K562 (cell line): ENCODE measurements around the gene SERPINE3. TPM values are rescaled to one million over a fixed set of nuclear protein-coding genes. Genes with fewer than 3 reads are reported as not detected.

Experiments
- ATAC-seq: fragments of 200-7000 bp; cut with Tn5 transposase; 3 replicates; pipeline ENCODE4 v1.9.1; 2020; ENCODE audit warnings: moderate library complexity
- BruUV-seq: library from RNA; stranded (reverse); fragments of 400-500 nt; replicated peaks from 2 replicates; lab custom pipeline; 2021; lab: Mats Ljungman, UMichigan
- CTCF ChIA-PET: fragments of 300-600 bp; formaldehyde crosslinking; extraction: SDS; loops from one replicate; lab custom pipeline; 2021; ENCODE audit warnings: low intra/inter-chr PET ratio; lab: Yijun Ruan, JAX
- POLR2A ChIA-PET: fragments of 300-600, 350-650 bp; sonication (Branson Sonifier 250); formaldehyde crosslinking; extraction: SDS; loops from one replicate; lab custom pipeline; 2021; ENCODE audit warnings: antibody characterized with exemption, inconsistent platforms; lab: Yijun Ruan, JAX
- DNase-seq, 4 experiments: peaks; one replicate each; pipeline versions ENCODE4 v3.0.0 to v3.0.0-alpha.2; 2011 to 2018; ENCODE audit warnings: low spot score in 3 of 4, mixed read lengths in 3 of 4; ENCODE audit errors: extremely low read depth in 1 of 4
- FAIRE-seq: peaks from 2 replicates; lab custom pipeline; 2011; peaks lifted over from hg19 to GRCh38; lab: Jason Lieb, UNC
- H2AFZ ChIP-seq: 2 replicates; pipeline ENCODE4 v1.6.0; 2011; ENCODE audit warnings: low read depth, low read length, control low read depth, inconsistent platforms
- H3K27ac ChIP-seq: fragments of 200-600 bp; 3 replicates; pipeline ENCODE4 v1.8.0; 2011; ENCODE audit warnings: low read depth, mild to moderate bottlenecking, control low read depth, inconsistent platforms, low read length, moderate library complexity, mixed read lengths; ENCODE audit errors: extremely low read depth
- H3K27me3 ChIP-seq, 2 experiments: fragments of 300-600 bp in 1 of 2; 2 replicates in 1 of 2; 3 replicates in 1 of 2; pipeline versions ENCODE4 v1.6.0 to v1.8.0; 2011; ENCODE audit warnings: inconsistent platforms in 2 of 2, low read length in 2 of 2, mild to moderate bottlenecking in 1 of 2, mixed read lengths in 1 of 2, moderate library complexity in 1 of 2; ENCODE audit not compliant: control insufficient read depth in 2 of 2, insufficient read depth in 2 of 2
- H3K36me3 ChIP-seq: fragments of 300-600 bp; 3 replicates; pipeline ENCODE4 v1.8.0; 2011; ENCODE audit warnings: mild to moderate bottlenecking, low read length, inconsistent platforms; ENCODE audit not compliant: control insufficient read depth, insufficient read depth
- H3K4me1 ChIP-seq, 2 experiments: fragments of 200-600 bp in 1 of 2; replicated peaks in 1 of 2; 2 replicates in 1 of 2; 3 replicates in 1 of 2; pipeline versions ENCODE4 v1.5.1 to v1.8.0; 2011; ENCODE audit warnings: inconsistent platforms in 2 of 2, low read length in 2 of 2, mild to moderate bottlenecking in 1 of 2, mixed read lengths in 1 of 2, moderate library complexity in 1 of 2; ENCODE audit not compliant: control insufficient read depth in 2 of 2, insufficient read depth in 2 of 2
- H3K4me2 ChIP-seq: 2 replicates; pipeline ENCODE4 v1.6.1; 2011; ENCODE audit warnings: low read length, control low read depth, inconsistent platforms, mixed read lengths; ENCODE audit not compliant: insufficient read depth
- H3K4me3 ChIP-seq: fragments of 200-600 bp; sonication (generic), shearing (Covaris generic); 2 replicates; pipeline ENCODE4 v1.5.1; 2016; ENCODE audit warnings: control low read depth, inconsistent platforms
- H3K79me2 ChIP-seq: fragments of 200-600 bp; 3 replicates; pipeline ENCODE4 v1.8.0; 2011; ENCODE audit warnings: low read length, inconsistent platforms; ENCODE audit not compliant: control insufficient read depth, insufficient read depth
- H3K9ac ChIP-seq, 2 experiments: 2 replicates each; pipeline versions ENCODE4 v1.6.0 to v1.6.1; 2011; ENCODE audit warnings: low read depth in 2 of 2, low read length in 2 of 2, control low read depth in 1 of 2, inconsistent platforms in 1 of 2, mild to moderate bottlenecking in 1 of 2, mixed read lengths in 1 of 2; ENCODE audit not compliant: insufficient read depth in 1 of 2
- H3K9me1 ChIP-seq: one replicate; pipeline ENCODE4 v1.6.0; 2011; ENCODE audit warnings: inconsistent platforms, mild to moderate bottlenecking, low read length, moderate library complexity; ENCODE audit not compliant: control insufficient read depth, insufficient read depth
- H3K9me3 ChIP-seq: replicated peaks from 2 replicates; pipeline ENCODE4 v1.5.1; 2011; ENCODE audit warnings: low read depth, low read length, inconsistent platforms; ENCODE audit not compliant: control insufficient read depth, insufficient read depth
- H4K20me1 ChIP-seq: replicated peaks from 2 replicates; pipeline ENCODE4 v1.6.1; 2011; ENCODE audit warnings: low read length, inconsistent platforms, mixed read lengths; ENCODE audit not compliant: control insufficient read depth, insufficient read depth
- ATF4 ChIP-seq: fragments of 450-650 bp; formaldehyde crosslinking; IDR thresholded peaks from 2 replicates; pipeline ENCODE4 v1.4.0; 2022; ENCODE audit warnings: mild to moderate bottlenecking, moderate library complexity
- CBX1 ChIP-seq: sonication (generic); IDR thresholded peaks from 2 replicates; pipeline ENCODE4 v1.6.1; 2016; ENCODE audit warnings: antibody characterized with exemption, low read depth, mild to moderate bottlenecking
- EP300 ChIP-seq: IDR thresholded peaks from 2 replicates; pipeline ENCODE4 v1.6.1; 2012; ENCODE audit warnings: low read length, improper control_type of control experiment
- FOXM1 ChIP-seq, 2 experiments: fragments of 450-650 bp in 1 of 2; sonication (generic) in 1 of 2; formaldehyde crosslinking in 1 of 2; IDR thresholded peaks; 2 replicates each; pipeline versions ENCODE4 v1.6.1 to v1.9.0; 2017 to 2022; ENCODE audit warnings: low read depth in 2 of 2, mild to moderate bottlenecking in 2 of 2, missing genetic modification reagents in 1 of 2, moderate library complexity in 1 of 2
- GTF2E2 ChIP-seq: fragments of 200-800 bp; sonication (Bioruptor generic); IDR thresholded peaks from 2 replicates; pipeline ENCODE4 v1.6.1; 2016; ENCODE audit warnings: missing genetic modification characterization, missing compliant biosample characterization
- KLF10 ChIP-seq: fragments of 250-450 bp; sonication (Bioruptor Pico); IDR thresholded peaks from 2 replicates; pipeline ENCODE4 v1.6.1; 2021; ENCODE audit warnings: matching md5 sums
- LARP7 ChIP-seq: fragments of 450-650 bp; IDR thresholded peaks from 2 replicates; pipeline ENCODE4 v1.6.1; 2016
- NBN ChIP-seq: fragments of 450-650 bp; IDR thresholded peaks from 2 replicates; pipeline ENCODE4 v1.6.1; 2016; ENCODE audit warnings: low read depth, mild to moderate bottlenecking
- NKRF ChIP-seq: fragments of 450-650 bp; IDR thresholded peaks from 2 replicates; pipeline ENCODE4 v1.6.1; 2016; ENCODE audit warnings: borderline replicate concordance
- OTX1 ChIP-seq: fragments of 450-650 bp; formaldehyde crosslinking; IDR thresholded peaks from 2 replicates; pipeline ENCODE4 v1.4.0; 2022; ENCODE audit warnings: mild to moderate bottlenecking
- RBM25 ChIP-seq: fragments of 200-400 bp; formaldehyde crosslinking; IDR thresholded peaks from 2 replicates; pipeline ENCODE4 v1.6.1; 2018; ENCODE audit warnings: low read length, low read depth, moderate library complexity; ENCODE audit not compliant: severe bottlenecking
- RFX7 ChIP-seq: fragments of 250-450 bp; sonication (Bioruptor Pico); IDR thresholded peaks from 2 replicates; pipeline ENCODE4 v1.5.1; 2021; ENCODE audit warnings: mild to moderate bottlenecking
- RUNX1 ChIP-seq: sonication (generic); IDR thresholded peaks from 2 replicates; pipeline ENCODE4 v1.6.1; 2016; ENCODE audit warnings: antibody characterized with exemption, low read depth
- SMARCB1 ChIP-seq: IDR thresholded peaks from 2 replicates; pipeline ENCODE4 v1.6.1; 2011; ENCODE audit warnings: improper control_type of control experiment, low read depth; ENCODE audit not compliant: insufficient read length
- TCF7L2 ChIP-seq: fragments of 150-350 bp; IDR thresholded peaks from 2 replicates; pipeline ENCODE4 v1.6.1; 2016; ENCODE audit warnings: low read depth, mild to moderate bottlenecking, low read length, moderate library complexity
- ZBTB9 ChIP-seq: fragments of 450-650 bp; formaldehyde crosslinking; IDR thresholded peaks from 2 replicates; pipeline ENCODE4 v1.4.0; 2020; ENCODE audit warnings: mild to moderate bottlenecking, moderate library complexity
- ZNF778 ChIP-seq: fragments of 450-650 bp; formaldehyde crosslinking; IDR thresholded peaks from 2 replicates; pipeline ENCODE4 v1.4.0; 2020; ENCODE audit warnings: mild to moderate bottlenecking, moderate library complexity
- WGBS: fragments of 100-300 bp; shearing (Covaris generic); methylation state at CpG from one replicate; pipeline ENCODE4 v1.1.6; 2016; ENCODE audit warnings: low coverage, mixed read lengths; ENCODE audit not compliant: insufficient coverage; ENCODE audit errors: missing lambda C conversion rate; 5-methylcytosine and 5-hydroxymethylcytosine counted together
- in situ Hi-C: fragments of 300-500 bp; cut with MboI; formaldehyde crosslinking; loops from 4 replicates; pipeline ENCODE4 v1.15.0; 2018; ENCODE audit warnings: inconsistent platforms, mixed read lengths
- intact Hi-C: fragments of 100-400 bp; cut with micrococcal nuclease; formaldehyde crosslinking; loops from 2 replicates; pipeline ENCODE4 v1.14.2; 2022
- polyA plus RNA-seq, 8 experiments: library from polyadenylated mRNA; depleted of rRNA in 4 of 8; stranded (reverse) in 5 of 8; unstranded in 3 of 8; fragments of >200 nt; fragmentation: Nextera tagmentation in 2 of 8; fragmentation: Illumina TruSeq in 1 of 8; extraction: Ambion mirVana in 2 of 8; extraction: Trizol in 1 of 8; gene quantifications; 2 replicates each; pipeline versions ENCODE4 v1.2.1 to v1.2.3, GENCODE V29; 2011 to 2014; ENCODE audit warnings: inconsistent platforms in 1 of 8, missing spikeins in 1 of 8
- total RNA-seq, 7 experiments: library from RNA; depleted of rRNA in 6 of 7; stranded (reverse); fragments of >200 nt in 6 of 7; fragmentation: Illumina TruSeq in 2 of 7; extraction: Trizol in 2 of 7; gene quantifications; 2 replicates each; pipeline versions ENCODE4 v1.2.1 to v1.2.3, GENCODE V29; 2011 to 2021; ENCODE audit warnings: low replicate concordance in 1 of 7

SERPINE3 gene
- total and polyA plus RNA-seq, 9 of the 15 experiments (the other 6 are each of a cell fraction or from before 2014, with no cell fraction given) = not detected

- intact Hi-C loops (no loop called here), in situ Hi-C loops (no loop called here)
- no peak for DNase-seq
- no peak overlapping the region for H3K9ac ChIP-seq
- H3K4me3 ChIP-seq = no peak overlapping the region
- no peak for FAIRE-seq
- H3K9me1 ChIP-seq = no peaks in the 10 kb centered on the region
- ChIA-PET POLR2A (no interaction called here), CTCF (no interaction called here)
- H3K27me3 ChIP-seq = no peaks in the 10 kb centered on the region
- no peak overlapping the region for H3K27ac ChIP-seq
- no peaks in the 10 kb centered on the region for H4K20me1 ChIP-seq
- H3K4me1 ChIP-seq = no peaks in the 10 kb centered on the region
- ATAC-seq = no peak
- WGBS = 94% methylated on average over 4 of the region's 4 CpGs
- no TSS peak for BruUV-seq
- no peak for TF ChIP-seq GTF2E2
- TF ChIP-seq NKRF = no peak
- TF ChIP-seq ZBTB9 = no peak
- no peak for TF ChIP-seq CBX1
- TF ChIP-seq RBM25 = no peak
- no peak for TF ChIP-seq SMARCB1
- TF ChIP-seq OTX1 (CRISPR knock-in tag) = no peak
- TF ChIP-seq RUNX1 = no peak
- no peak for TF ChIP-seq TCF7L2
- no peak for TF ChIP-seq ATF4 (CRISPR knock-in tag)
- no peak for TF ChIP-seq RFX7
- TF ChIP-seq ZNF778 (CRISPR knock-in tag) = no peak
- TF ChIP-seq FOXM1 (IDR thresholded peaks at IDR 0.05; ENCODE audit: low read depth) = no peak
- no peak for TF ChIP-seq FOXM1 (CRISPR knock-in tag; IDR thresholded peaks at IDR 0.05; ENCODE audit: low read depth)
- no peak for TF ChIP-seq LARP7
- TF ChIP-seq KLF10 (CRISPR knock-in tag) = no peak
- no peak for TF ChIP-seq NBN
- TF ChIP-seq EP300 = no peak
- no peaks in the 10 kb centered on the region for H3K9me3 ChIP-seq
- no peaks in the 10 kb centered on the region for H3K79me2 ChIP-seq
- no peak overlapping the region for H3K4me2 ChIP-seq
- peaks cover 65% of the 10 kb centered on the region for H3K36me3 ChIP-seq
- H2AFZ ChIP-seq = no peak overlapping the region
Observed at GRCh38 chr13:51380269-51380668, 40.8 kb downstream of the SERPINE3 start.
